ENCODE data around the gene FUNDC1. TPM values are rescaled to one million over a fixed set of nuclear protein-coding genes. Genes with fewer than 3 reads are reported as not detected.
A peak's percentile ranks its signal among the peaks of the same experiment; 100 is the strongest.
"Not testable (repeated sequence)": the region's sequence is repeated elsewhere in the genome, so short reads cannot be mapped to it uniquely, and the experiment has no call there.

Gene FUNDC1, protein sequence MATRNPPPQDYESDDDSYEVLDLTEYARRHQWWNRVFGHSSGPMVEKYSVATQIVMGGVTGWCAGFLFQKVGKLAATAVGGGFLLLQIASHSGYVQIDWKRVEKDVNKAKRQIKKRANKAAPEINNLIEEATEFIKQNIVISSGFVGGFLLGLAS
- total RNA-seq (2014; rRNA removed) = 16.5 and 22.2 TPM in 2 replicates
- 15.6 TPM for polyA plus RNA-seq (2012)

DNA sequence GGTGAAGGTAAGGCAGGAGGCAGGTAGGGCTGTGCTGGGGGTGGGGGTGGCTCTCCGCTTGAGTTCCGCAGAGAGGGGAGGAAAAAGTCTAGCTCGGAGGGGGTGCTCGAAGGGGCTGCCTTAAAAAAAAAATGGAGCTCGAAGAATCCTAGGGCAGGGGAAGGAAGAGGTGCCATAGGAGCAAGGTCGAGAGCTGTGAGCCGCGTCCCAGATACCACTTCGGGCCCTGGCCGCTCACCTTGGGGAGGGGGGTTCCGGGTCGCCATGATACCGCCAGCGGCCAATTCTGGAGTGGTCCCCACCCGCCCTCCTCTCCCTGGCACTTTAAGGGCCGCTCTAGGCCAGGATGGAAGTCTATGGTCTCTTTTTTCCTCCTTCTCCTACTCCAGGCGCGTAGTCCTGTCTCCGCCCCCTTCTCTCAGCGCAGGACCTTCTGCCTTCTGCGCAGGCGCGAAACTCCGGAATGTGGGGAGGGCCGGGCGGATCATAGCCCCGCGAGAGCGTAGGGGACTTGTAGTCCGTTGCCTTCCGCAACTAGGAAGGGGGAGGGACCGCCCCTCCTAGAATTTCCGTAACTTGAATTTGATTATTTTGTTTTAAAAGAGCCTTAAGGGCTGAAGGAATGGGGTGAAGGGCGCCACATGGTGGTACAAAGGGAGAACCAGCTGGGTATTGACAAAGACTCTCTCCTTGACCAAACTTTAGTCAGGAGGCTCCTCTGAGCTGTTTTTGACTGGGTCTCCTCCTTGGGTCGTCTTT, at the start of gene FUNDC1:
Gene FUNDC1, minus strand, starts transcription at position 293 of the 759 bp plus-strand sequence. Its CDS starts 27 bp downstream, at position 266.
- DNase-seq (ENCODE audit: low read depth) = peak; percentile 94

DNA sequence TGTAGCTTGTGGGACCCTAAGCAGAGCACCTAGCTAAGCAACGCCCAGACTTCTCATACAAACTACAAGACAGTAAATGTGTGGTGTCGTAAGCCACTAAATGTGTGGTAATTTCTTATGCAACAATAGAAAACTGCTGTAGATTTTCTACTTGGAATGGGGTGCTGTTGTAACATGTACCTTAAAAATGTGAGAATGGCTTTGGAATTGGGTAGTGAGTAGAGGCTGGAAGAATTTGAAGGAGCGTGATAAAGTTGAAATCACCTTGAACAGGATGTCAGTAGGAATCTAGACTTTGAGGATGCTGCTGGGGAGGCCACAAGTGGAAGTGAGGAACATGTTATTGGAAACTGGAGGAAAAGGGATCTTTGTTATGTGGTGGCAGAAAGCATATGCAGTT, 43.2 kb upstream of the FUNDC1 start:
- DNase-seq (ENCODE audit: low read depth) = no peak

DNA sequence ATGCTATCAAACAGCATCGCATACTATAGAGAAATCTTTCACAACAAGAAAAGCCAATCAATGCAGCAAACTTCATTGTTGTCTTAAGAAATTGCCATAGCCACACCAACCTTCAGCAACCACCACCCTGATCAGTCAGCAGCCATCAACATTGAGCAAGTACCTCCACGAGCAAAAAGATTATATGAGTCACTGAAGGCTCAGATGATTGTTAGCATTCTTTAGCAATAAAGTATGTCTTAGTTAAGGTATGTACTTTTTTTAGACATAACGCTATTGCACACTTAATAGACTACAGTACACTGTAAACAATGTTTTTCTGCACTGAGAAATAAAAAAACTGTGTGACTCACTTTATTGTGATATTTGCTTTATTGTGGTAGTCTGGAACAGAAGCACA, 37.8 kb upstream of the FUNDC1 start:
- peak; percentile 44 for DNase-seq (ENCODE audit: low read depth)

DNA sequence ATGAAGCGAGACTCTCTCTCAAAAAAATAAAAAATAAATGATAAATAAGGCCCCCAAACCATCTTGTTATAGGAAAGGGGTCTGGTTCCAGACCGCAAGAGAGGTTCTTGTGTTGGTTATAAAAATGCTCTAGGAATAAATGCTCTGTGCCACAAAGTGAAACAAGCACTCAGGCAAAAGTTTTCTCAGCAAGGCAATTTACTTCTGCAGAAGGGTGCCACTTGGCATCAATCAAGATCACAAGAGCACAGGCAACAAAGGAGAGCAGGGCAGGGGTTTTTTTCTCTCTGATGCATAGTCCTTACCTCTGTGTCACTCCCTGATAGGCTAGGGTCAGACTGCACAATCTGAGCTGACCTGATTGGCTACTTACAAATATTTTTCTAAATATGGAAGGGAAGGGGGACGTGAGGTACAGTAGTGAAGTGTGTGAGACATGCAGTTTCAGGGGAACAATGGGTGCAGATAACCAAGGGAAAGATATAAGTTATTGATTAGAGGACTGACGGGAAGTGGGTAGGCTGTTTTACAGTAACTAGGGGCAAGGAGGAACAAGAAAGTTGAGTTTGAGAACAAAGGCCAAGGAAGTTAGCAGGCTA, 29.8 kb upstream of the FUNDC1 start:
- DNase-seq (ENCODE audit: low read depth) = no peak

DNA sequence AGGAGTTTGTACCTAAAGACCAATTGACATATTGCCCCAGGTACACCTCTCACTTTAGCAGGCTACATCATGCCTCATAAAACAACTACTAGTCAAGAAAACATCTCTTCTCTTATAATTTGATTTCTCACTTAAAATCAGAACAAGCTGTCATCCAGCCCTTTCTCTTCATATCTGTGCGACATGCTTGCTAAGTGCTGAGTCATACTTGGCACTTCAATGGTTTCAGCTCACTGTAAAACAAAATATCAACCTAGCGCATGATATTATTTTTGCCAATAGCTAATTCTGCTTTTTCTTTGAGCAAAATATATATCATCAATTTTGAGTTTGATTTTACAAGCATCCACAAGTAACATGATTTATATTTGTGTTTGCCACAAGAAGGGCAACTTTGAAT, 27.9 kb upstream of the FUNDC1 start:
- peak; percentile 8 for DNase-seq (ENCODE audit: low read depth)

DNA sequence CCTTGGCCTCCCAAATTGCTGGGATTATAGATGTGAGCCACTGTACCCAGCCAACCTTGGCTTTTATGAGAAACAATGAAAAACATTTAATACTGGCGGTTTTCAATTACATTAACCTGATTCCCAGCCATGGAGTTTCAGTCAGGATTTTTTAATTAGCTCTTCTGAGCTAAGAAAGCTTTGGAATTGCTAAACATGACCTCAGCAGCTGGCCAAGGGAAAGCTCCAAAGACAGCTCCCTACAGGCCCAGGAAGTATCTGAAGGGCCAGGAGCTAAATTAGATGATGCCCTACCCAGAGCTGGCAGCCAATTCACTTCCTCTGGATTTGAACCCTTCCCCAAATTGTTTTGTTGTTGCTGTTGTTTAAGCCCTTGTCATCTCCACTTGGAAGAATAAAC, 26.5 kb upstream of the FUNDC1 start:
- DNase-seq (ENCODE audit: low read depth) = no peak

DNA sequence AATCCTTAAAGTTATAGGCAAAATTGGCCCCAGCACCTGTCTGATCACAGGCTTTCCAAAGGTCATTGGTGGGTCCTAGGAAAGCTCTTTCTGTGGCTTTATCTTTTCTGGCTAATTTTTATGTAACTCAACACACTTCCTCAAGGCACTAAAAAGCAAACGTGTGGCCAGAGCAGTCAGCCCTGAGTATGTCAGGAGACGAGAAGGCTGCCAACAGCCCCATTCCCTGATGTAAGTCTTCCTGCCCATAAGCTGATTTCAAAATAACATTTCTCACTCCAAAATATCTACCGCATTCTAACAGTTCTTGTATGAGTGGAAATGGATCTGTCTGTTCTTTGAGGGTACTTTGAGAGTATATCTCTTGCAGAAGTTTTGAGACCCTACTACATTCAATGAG, 25.5 kb upstream of the FUNDC1 start:
- DNase-seq (ENCODE audit: low read depth) = no peak

DNA sequence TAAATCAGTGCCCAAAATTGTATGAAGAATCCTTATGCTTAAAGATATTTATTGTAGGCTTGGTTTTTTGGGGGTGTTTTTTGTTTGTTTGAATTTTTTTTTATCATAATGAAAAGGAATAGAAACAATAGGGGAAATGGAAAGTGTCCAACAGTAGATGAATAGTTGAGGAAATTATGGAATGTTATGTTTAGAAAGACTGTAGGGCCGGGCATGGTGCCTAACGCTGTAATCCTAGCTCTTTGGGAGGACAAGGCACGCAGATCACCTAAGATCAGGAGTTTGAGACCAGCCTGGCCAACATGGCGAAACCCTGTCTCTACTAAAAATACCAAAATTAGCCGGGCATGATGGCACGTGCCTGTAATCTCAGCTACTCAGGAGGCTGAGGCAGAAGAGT, 19.2 kb upstream of the FUNDC1 start:
- DNase-seq (ENCODE audit: low read depth) = not testable (repeated sequence)

DNA sequence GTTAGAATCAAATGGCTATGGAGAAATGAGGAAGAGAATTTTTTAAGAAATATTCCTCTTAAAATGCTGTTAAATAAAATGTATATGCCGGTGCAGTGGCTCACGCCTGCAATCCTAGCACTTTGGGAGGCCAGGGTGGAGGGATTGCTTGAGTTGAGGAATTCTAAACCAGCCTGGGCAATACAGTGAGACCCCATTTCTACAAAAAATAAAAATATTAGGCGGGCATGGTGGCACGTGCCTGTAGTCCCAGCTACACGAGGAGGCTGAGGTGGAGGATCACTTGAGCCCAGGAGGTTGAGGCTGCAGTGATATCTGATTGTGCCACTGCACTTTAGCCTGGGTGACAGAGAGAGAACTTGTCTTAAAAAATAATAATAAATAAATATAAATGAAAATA, 7.9 kb upstream of the FUNDC1 start:
- DNase-seq (ENCODE audit: low read depth) = no peak

DNA sequence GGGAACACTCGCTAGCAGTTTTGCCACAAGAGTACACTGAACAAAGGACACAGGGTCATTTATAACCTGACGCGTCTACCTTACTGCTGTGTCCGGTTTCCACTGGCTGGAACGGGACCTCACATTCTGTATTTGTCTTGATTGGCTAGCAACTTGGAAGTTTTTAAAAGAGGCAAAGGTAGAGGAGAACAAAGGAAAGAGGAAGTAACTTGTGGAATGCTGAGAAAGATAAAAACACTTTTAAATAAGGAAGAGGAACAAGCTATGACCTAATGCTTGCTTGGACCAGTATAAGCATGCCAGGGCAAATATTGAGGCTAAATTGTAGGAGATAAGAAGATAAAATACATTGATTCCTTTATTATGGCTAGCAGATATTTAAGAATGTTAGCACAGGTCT, 2.8 kb upstream of the FUNDC1 start:
- DNase-seq (ENCODE audit: low read depth) = not testable (repeated sequence)

DNA sequence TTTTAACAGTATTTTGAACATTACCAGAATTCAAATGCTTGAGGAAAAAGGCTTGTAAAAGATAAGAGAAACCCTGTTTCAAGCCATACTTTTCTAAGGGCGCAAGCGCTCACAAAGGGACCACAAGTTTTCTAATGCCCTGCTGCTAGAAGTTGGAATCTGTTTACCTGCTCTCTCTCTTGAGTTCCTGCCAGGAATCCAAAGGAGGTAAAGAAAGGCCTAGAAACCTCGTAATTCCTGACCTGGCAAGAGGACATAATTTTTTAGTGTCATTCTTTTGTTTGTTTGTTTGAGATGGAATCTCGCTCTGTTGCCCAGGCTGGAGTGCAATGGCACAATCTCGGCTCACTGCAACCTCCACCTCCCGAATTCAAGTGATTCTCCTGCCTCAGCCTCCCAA, 1.4 kb upstream of the FUNDC1 start:
- DNase-seq (ENCODE audit: low read depth) = no peak

DNA sequence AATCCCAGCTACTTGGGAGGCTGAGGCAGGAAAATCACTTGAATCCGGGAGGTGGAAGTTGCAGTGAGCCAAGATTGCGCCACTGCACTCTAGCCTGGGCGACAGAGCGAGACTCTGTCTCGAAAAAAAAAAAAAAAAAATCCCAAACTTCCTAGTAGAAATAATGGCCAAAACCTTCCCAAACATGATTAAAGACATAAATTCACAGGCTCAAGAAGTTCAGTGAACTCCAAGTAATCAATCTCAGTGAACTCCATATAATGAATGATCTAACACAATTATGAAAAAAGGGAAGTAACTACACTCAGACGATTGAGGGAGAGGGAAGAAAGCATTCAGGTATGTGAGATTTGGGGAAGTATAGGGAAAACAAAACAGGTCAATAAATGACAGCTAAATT, 6.5 kb downstream of the FUNDC1 start:
- DNase-seq (ENCODE audit: low read depth) = no peak

DNA sequence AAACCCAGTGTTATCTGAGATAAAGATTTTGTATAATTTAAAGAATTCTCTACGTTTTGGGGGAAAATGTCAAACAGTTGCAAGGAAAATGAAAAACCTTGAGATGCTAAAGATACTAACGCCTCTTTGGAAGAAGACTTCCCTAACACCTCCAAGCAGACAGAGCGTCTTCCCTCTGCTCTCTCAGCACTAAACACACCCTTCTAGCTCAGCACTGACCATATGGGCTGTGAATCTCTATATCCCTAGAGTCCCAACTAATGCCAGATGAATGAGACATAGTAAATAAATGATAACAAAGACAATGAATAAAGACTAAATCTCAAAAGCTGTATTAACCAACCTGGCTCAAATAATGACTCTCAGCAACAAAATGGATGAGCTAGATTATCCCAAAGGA, 13.3 kb downstream of the FUNDC1 start:
- no peak for DNase-seq (ENCODE audit: low read depth)

DNA sequence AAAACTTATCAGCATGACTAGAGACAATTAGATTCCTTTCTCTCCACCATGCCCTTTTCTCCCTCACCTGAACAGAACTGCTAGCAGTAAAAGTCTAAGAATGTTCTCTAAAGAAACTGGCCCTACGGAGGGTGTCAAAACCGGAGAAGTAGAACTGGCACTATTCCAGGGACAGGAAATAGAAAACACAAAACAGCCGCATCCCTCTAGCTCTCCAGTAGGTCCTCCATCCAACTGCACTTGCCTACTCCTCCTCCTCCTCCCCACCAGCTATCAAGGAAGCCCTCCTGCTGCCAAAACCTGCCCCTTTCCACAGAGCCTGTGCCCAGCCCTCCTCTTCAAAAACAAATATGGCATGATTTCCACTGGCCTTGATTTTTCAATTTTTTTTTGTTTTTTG, 28.4 kb downstream of the FUNDC1 start:
- DNase-seq (ENCODE audit: low read depth) = no peak

DNA sequence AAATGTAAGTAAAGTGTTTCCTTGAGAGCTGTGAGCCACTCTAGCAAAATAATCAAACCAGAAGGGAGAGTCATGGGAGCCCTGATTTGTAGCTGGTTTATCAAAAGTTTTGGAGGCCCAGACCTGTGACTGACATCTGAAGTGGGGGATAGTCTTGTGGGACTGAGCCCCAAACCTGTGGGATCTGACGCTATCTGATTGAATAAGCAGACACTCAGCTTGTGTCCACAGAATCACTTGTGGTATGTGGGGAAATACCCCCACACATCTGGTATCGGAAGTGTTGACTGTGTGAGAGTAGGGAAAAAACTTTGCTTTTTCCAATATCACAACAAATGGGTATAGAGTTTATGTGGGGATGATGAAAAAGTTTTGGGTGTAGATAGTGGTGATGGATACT, 35.4 kb downstream of the FUNDC1 start:
- DNase-seq (ENCODE audit: low read depth) = no peak

DNA sequence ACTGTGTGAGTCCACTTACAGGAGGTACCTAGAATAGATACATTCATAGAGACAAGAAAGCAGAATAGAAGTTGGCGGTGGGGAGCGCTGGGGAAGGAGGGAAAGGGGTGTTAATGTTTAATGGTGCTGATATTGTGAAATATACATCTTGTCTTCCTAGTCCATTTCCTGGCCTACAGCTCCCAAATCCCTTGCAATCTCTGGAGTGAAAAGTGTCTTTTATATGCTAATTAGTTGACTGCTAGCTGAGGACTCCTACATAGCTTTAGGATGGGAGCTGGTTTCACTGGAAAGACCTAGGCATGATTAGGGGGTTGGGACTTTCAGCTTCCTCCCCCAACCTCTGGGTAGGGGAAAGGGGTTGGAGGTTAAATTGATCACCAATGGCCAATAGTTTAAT, 36.0 kb downstream of the FUNDC1 start:
- no peak for DNase-seq (ENCODE audit: low read depth)

DNA sequence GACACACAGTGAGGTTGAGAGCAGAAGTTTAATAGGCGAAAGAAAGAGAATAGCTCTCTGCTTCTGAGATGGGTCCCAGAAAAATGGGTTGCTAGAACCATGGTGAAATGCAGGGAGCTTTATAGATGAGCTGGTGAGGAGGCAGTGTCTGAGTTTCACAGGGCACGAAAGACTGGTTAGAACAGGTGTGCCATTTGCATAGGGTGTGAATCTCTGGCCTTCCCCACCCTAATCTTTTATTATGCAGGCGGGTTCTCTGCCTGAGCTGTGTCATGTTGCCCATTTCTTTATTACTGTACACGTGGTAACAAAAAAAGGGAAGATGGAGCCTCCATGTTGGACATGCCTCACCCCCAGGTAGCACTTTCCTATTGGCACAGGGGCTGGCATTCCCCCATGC, 39.1 kb downstream of the FUNDC1 start:
- DNase-seq (ENCODE audit: low read depth) = no peak

DNA sequence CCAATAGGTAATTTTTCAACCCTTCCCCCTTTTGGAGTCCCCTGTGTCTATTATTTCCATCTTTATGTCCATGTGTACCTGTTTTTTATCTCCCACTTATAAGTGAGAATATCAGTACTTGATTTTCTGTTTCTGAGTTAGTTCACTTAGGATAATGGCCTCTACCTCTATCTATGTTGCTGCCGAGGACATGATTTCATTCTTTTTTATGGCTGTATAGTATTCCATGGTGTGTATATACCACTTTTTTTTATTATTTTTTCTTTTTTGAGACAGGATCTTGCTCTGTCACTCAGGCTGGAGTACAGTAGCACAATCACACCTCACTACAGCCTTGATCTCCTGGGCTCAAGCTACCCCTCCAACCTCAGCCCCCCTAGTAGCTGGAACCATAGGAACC, 47.6 kb downstream of the FUNDC1 start:
- DNase-seq (ENCODE audit: low read depth) = no peak

DNA sequence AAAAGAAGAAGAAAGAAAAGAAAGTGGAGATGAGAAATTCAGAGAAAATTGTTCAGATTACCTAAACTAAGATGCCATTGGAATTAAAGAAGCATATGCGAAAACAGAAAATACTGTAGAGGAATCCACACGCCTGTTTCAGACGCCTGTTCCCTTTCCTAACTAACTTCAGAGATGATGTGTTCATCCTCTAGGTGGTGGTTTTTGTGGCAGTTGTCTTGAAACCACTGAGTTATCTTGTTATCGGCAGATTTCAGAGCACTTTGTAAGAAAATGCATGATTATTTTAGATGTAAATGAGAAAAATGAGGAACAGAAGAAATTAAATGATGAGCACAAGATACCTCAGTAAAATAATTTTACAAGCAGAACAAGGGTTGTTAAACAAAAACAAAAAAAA, 48.3 kb downstream of the FUNDC1 start:
- DNase-seq (ENCODE audit: low read depth) = no peak

DNA sequence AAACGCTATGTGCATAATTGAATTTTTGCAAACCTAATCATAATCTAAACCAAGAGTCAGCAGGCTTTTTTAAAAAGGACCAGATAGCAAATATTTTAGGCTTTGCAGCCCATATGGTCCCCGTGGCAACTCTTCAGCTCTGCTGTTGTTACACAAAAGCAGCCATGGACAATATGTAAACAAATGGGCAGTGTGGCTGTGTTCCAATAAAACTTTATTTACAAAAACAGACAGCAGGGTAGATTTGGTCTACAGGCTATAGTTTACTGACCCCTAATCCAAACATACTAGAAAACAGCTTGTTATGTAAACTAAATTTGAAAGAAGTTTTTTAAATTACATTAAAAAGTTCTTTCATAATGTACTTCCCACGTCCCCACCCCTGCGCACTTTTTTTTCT, 53.1 kb downstream of the FUNDC1 start:
- no peak for DNase-seq (ENCODE audit: low read depth)

DNA sequence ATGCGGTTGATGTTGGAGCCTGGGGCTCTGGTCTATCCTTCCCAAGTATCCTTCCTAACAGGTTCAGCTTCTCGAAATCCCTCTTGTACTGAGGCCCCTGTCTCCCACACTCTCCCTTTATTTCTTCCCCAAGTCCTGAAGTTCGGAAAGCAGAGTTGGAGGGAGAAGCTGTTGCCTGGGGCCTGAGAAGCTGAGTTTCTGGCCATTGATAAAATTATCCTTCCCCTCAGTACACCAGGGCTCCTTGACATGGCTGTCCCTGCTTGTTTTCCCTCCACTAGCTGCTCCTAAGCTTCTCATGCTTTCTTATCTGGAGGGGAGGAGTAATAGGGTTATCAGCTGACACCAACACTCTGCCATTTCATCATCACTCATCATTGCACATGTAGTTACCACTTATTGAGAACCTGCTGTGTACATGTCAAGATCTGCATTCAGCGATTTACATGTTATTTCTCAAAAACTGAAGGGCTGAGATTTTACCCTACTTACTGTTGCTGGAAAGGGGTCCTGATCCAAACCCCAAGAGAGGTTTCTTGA, 58.0 kb downstream of the FUNDC1 start:
- DNase-seq (ENCODE audit: low read depth) = no peak

DNA sequence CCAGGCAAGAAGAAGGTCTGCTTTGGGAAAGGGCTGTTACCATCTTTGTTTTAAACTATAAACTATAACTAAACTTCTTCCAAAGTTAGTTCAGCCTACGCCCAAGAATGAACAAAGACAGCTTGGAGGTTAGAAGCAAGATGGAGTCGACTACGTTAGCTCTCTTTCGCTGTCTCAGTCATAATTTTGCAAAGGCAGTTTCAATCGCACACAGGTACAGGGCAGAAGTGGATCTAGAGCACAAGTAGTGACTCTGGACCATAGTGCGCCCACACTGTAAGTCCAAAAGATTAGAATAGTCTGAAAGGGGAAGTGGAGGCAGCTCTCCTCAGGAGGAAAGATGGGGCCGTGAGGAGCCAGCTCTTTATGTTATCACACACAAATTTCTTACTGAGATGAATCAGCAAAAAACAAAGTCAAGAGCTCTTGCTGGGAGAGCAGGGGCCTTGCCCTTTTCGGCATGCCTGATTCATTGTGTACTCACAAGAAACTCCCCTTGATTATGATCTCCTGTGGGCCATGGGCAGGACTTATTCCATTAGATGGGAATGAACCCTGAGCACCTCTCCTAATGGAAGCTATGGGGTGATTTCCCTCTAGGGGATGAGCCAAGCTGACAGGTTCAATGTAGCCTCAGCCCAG, 58.6 kb downstream of the FUNDC1 start:
- DNase-seq (ENCODE audit: low read depth) = no peak

All from LHCN-M2 (cell line).